ENCODE data around the gene ADAD2.

The ADAD2 gene

DNA sequence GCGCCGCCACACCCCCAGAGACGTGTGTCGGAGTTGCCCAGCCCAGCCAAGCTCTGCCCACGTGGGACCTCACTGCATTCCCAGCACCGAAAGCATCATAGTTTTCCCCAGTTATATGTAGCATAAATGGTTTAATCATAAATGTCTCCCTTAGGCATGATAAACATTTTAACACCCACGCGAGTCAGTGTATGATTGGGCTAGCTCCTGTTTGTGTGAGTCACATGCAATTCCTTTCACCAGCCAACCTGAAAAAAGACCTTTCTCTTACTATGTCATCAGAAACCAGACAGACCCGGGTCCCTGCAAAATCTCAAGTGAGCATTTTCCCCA, 13.2 kb upstream of the ADAD2 start:
- no peak for DNase-seq

DNA sequence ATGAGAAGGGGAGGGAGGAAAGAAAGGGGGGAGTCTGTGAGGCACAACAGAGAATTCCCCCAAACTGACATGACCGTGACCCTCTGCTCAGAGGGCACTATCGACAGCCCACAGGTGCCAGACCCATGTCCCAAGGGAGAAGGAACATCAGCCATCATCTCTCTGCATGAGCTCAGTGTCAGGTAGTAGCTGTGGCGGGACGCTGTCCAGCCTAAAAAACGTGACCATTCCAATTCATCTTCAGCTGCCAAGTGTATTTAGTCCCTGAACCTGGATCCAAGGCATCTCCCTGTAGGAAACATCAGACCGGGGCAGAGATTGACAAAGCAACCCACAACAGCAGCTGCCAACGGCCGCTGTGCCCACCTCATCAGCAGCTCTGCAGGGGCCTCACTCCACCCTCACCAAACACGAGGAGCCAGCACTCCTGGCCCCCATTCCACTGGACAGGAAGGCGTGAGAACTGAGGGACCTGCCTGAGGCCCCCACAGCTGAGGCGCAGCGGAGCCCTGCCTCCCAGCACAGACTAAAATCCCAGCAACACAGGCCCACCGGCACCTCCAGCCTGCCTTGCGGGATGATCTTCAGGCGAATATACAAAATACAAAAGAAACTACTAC, 12.7 kb upstream of the ADAD2 start:
- no peak for DNase-seq

DNA sequence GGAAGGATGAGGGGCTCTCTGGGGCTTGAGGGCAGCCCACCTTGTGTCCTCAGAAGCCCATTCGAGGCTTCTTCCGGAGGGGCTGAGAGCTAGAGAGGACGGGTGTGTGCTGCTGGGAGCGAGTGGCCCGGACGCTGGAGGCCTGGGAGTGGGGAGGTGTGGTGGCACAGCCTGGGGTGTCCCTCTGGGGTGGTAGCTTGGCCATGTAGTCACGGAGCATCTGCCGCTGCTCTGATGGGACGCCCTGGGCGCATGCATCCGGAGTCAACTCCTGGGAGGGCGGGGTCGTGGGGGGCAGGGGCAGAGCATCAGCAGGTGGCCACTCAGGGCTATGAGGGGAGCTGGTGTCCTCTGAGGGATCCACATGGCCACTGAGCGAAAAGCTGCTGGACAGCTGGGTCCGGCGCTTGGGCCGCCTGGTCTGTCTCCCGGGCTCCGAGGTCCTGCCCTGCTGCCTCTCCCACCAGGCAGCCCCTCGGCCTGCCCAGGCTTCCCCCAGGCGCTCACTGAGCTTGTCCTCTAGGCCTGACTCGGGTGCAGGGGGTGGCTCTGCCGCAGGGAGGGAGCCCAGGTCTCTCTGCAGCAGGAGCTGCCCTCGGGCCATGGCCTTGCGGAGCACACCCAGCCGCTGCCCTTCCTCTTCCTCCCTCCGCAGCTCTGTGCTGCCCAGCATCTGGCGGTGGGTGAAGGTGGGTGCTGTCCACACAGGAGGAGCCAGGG, 11.9 kb upstream of the ADAD2 start:
- DNase-seq, result no peak

DNA sequence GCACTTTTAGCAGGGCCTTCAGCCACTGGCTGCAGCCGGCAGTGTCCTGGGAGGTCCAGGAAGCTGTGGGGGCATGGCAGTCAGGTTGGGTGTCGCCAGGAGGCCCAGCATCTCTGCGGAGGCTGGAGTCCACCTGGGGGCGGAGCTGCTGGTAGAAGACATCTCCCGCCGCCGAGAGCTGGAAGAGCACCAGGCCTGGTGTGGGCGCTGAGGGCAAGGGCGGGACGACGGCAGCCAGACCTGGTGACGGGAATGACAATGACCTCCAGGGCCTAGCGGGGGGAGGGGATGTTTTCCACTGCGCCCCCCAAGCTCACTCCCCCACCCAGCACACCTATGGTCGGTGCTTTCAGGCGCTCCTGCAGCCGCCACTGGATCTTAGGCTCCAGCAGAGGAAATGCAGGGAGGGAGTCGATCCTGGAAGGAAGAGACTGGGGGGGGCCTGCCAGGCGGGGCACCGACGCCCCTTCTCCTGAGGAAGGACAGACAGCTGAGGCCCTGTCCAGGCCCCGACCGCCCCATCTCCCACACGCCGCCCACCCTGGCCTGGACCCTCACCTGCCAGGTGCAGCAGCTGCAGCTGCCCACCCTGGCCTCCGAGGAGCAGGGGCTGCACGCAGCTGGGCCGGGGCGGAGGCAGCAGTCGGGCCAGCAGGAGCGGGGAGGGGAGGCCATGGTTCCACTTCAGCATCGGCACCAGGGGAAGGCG, 11.2 kb upstream of the ADAD2 start:
- no peak for DNase-seq

DNA sequence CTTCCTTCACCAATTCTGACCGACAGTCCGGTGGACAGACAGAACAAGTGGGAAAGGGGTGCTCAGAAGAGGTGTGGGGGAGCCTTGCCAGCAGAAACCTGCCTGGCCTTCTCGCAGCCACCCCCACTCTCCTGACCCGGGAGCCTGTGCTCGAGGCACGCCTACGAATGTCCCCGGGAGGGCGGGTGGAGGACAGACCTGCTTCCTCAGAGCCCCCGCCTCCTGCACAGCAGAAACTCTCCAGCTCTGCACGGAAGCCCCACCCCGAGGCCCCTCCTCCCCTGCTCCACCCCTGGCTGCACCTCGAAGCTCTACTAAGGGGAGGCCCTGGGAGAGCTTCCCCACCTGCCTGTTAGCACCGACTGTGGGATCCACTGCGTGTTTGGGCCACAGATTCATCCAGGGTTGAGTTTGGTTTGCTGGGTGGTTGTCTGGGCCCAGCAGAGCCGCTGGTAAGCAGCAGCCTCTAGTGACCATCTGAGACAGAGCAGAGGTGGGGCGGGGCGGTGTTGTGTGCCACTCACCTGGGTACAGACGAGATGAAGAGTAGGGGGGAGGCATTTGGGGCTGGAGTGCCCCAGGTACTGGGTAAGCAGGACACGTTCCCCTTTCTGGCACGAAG, 10.3 kb upstream of the ADAD2 start:
- no peak for DNase-seq

DNA sequence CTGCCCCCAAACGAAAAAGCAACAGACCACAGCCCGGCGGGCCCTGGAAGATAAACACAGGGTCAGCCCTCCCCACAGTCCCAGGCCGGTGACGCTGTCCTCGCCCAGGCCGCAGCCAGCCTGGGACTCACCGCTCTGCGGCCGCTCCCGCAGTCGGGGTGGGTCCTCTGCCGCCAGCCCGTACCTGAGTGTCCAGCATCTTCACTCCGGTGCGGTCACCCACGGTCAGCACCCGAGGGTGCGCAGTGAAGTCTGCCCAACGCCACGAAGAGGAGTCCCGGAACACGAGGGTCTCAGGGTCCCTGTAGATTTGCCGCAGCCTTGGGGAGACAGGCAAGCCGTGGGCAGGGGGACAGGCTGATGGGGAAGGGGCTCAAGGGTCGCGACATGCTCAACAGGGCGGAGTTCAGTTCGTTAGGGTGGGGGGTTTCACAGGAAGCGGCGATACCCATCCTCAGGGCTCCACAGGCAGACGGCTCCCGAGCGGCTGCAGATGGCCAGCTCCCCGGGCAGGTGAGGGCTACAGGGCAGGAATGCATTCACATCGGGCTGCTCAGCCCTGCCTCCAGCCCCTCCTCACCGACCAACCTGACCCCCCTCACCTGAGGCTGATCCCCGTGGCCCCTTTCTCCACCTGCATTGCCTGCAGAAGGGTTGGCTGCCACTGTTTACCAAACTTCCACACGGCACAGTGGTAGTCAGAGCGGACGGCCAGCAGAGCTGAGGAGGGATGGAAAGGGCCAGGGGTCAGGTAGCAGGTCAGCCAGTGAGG, 9.6 kb upstream of the ADAD2 start:
- DNase-seq, result no peak

- no peak for DNase-seq
Observed at GRCh38 chr16:84182104-84182503, 8.9 kb upstream of the ADAD2 start.

DNA sequence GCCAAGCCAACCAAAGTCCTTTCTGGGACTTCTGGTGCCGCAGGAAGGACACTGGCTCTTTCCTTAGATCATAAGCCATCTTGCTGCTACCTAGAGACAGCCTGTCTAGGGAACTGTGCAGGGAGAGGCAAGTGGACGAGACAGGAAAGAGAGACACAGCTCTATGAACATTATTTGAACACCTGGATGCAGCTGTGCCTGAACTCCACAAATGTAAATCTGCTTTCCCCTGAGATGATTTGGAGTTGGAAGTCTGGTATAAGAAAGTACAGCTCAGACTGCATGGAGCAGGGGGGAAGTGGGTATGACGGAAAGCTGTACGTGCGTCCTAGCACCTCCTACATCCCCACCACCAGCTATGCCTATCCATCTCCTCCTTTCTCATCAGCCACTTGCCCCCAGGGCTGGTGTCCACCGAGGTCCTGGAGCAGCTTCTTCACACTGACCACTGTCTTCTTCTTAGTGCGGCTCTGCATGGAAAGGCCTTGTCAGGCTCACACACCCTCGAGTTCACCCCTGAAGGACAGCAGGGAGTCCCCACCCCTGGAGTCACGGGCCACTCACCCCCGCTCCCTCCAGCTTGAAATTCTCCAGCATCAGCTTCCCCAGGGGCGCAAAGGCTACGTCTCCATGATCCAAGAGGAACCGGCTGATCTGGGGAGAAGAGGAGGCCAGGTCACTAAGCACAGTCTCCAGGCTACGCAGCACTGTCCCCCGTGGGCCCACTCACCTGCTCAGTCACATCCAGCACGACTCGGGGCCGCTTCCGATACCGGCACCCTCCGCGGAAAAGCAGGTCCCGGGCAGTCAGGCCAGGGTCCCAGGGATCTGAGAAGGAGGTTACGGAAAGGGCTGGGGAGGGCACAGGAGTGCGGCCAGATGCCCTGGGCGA, 8.0 kb upstream of the ADAD2 start:
- no peak for DNase-seq

GRCh38 chr16:84183572-84183875, 7.4 kb upstream of the ADAD2 start:
- DNase-seq, result no peak

DNA sequence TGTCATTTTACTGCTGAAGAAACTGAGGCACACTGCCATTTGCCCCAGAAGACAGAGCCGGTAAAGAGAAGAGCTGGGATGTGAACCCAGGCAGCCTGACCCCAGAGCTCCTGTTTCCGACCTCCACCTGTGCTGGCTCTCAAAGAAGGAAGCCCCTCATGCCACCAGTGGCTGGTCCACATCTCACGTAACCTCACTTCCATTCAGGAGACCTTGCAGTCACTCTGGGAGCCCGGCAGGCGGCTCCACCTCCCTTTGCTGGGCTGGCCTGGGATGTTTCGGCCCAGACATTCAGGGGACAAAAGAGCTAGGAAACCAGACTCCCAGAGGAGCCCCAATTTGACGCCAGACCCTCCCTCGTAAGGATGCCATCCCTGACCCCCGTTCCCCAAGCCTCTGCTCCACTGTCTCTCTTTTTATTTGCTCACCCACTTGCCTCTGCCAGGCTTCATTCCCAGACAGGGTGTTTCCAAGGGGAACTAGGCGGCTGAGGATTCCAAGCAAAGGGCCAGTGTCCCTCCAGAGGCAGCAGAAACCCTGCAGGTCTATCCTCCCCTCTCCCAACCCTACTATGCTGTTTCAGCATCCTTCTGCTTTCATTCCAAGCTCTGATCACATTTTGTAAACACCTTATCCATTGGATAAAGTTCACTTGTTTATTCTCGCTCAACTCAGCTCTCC, 6.9 kb upstream of the ADAD2 start:
- no peak for DNase-seq

- DNase-seq, result no peak
Observed at GRCh38 chr16:84184775-84185174, 6.2 kb upstream of the ADAD2 start.

- DNase-seq, result peak; percentile 38
Observed at GRCh38 chr16:84186685-84187437, 4.1 kb upstream of the ADAD2 start, which contains the start of gene TAF1C. TSS of gene TAF1C (minus strand) at chr16:84187057. CDS start at chr16:84184988, 2,069 bp downstream.

- DNase-seq, result no peak
Observed at GRCh38 chr16:84191466-84191865, 509 bp downstream of the ADAD2 start.

GRCh38 chr16:84193480-84193879, 2.5 kb downstream of the ADAD2 start:
- no peak for DNase-seq

DNA sequence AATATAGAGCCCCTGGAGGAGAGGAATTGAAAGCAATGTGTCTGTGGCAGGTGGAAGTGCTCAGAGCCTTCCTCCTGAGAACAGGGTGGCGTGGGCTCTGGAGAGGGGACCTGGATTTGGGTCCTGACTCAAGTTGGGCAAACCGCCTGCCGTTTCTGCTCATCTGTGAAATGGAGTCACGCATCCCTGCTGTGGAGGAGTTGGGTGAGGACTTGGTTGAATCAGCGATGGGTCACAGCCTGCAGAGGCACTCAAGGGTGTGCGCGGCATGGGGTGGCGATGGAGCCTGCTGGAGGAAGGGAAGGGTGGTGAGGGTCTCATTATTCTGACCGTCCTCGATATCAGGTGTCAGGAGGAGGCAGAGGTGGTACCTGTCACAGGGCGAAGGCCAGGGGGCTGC, 3.1 kb downstream of the ADAD2 start:
- no peak for DNase-seq

GRCh38 chr16:84194470-84195200, 3.7 kb downstream of the ADAD2 start:
- DNase-seq, result no peak

DNA sequence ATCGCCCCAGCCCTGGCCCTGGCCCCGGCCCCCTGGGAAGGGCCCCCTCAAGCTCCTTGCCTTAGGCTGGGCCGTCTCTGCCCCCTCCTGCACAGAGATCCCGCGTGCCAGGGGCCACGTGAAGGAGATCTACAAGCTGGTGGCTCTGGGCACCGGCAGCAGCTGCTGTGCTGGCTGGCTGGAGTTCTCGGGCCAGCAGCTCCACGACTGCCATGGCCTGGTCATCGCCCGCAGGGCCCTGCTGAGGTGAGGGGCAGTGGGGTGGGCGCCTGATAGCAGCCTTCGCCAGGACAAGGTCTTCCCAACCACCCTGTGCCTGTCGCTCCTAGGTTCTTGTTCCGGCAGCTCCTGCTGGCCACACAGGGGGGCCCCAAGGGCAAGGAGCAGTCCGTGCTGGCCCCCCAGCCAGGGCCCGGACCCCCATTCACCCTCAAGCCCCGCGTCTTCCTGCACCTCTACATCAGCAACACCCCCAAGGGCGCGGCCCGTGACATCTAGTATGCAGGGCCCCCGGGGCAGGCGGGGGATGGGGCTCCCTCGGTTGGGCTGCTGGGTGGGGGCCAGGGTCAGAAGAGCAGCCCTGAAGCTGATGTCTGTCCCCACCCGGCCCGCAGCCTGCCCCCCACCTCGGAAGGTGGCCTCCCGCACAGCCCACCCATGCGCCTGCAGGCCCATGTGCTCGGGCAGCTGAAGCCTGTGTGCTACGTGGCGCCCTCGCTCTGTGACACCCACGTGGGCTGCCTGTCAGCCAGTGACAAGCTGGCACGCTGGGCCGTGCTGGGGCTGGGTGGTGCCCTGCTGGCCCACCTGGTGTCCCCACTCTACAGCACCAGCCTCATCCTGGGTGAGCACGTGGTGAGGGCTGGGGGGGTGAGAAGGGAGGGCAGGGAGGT, 4.5 kb downstream of the ADAD2 start:
- no peak for DNase-seq

DNA sequence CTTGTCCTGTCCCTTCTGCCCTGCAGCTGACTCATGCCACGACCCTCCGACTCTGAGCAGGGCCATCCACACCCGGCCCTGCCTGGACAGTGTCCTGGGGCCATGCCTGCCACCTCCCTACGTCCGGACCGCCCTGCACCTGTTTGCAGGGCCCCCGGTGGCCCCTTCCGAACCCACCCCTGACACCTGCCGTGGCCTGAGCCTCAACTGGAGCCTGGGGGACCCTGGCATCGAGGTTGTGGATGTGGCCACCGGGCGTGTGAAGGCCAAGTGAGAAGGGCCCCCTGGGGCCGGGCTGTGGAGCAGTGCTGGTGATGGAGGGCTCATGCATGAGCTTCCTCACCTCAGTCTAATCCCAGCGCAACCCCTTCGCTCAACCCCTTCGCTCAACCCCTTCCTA, 5.1 kb downstream of the ADAD2 start:
- DNase-seq, result no peak

Data from NCI-H2029 treated with DMSO at 0.1 percent for 48 hours (cell line).